CD4-positive, alpha-beta T cell treated with Interleukin-6 for 4 hours (primary cell): ENCODE measurements around the gene NCAPD3.
"Not testable (repeated sequence)": the region's sequence is repeated elsewhere in the genome, so short reads cannot be mapped to it uniquely, and the experiment has no call there.

ENCODE experiments used
- DNase-seq: peaks from one replicate; pipeline ENCODE4 v3.0.0-alpha.2; 2020; ENCODE audit warnings: mixed read lengths

The NCAPD3 gene

DNA sequence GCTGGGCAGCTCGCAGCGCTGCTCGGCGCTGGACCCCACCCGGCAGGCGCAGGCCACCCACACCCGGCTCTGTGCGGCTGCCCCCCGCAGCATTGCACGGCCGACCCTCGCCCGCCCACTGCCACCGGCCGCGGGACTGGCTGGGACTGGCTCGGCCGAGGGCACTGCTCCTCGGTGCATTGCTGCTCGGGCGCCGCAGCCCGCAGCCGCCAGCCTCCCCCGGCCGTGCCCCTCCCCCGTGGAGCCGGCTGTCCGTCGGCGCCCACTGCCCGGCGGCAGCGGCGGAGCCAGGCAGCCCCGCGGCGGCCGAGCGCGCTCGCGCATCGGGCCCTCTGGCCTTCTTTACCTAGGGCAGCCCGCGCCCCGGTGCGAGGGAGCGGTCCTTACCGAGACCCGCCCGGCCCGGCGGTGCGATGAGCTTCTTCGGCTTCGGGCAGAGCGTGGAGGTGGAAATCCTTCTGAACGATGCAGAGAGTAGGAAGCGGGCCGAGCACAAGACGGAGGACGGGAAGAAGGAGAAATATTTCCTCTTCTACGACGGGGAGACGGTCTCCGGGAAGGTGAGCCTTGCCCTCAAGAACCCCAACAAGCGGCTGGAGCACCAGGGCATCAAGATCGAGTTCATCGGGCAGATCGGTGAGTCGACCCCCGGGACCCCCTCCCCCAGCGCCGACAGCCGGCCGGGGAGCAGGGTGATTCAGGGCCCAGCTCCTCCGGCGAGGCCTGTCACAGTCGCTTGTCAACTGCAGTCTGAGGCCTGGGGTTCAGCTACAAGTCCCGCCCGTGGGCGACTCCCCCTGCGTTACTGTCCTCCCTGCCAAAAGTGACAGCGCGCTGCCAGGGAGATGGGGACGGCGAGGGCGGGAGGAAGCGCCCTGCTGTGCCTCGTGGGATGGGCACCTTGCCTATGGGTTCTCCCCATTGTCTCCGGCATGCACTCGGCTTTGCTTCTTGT lies 1.2 kb upstream of the NCAPD3 start:
- DNase-seq: peak; percentile 62

DNA sequence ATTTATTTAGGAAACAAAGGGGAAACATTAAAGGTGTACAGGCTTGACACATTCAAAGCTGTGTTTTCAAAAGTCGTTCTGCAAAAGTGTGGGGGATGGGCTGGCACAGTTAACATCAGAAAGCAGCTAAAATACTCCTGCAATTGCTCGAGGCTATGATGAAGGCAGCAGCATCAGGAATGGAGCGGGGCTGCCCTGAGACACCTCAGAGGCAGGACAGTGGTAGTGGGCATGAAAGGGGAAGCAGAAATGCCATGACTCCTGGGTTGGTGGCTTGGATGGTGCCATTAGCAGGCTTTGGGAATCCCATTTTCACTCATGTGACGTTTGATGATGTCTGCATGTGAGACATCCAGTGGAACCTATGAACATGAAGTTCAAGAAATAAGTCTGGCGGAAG lies 646 bp downstream of the NCAPD3 start:
- DNase-seq: no peak

DNA sequence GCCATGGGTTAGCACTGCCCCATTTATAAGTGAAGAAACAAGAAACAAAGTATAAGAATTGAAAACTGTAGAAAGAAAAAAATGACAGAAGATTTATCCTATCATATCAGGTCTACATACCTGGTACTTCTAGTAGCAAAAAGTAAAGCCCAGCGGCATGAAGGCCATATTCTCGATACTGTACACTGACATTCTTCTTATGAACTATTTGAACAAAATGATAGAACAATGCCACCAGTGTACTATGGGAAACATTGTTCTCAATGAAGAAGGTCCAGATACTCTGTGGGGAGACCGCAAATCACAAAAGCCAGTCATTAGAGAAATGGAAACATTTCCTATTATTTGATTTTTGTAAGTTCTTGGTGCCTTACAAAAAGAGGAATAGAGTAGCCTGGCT lies 7.0 kb downstream of the NCAPD3 start:
- DNase-seq: no peak

DNA sequence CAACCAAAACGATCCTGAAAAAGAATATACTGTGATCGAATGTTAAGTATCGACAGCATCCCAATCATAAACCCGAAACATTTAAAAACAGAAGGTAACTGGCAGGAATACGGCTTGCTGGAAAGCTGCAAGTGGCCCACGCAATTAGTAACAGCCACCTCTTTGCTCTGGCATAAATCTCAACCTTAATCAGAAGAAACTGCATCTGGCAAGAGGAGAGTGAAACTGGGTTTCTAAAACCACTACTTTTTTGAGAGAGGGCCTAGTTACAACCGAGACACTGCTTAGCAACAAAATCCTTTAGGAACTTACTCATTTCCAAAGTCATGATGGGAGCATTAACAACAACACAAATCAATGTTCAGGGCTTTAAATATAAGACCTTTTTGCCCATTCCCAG lies 7.9 kb downstream of the NCAPD3 start:
- DNase-seq: no peak

DNA sequence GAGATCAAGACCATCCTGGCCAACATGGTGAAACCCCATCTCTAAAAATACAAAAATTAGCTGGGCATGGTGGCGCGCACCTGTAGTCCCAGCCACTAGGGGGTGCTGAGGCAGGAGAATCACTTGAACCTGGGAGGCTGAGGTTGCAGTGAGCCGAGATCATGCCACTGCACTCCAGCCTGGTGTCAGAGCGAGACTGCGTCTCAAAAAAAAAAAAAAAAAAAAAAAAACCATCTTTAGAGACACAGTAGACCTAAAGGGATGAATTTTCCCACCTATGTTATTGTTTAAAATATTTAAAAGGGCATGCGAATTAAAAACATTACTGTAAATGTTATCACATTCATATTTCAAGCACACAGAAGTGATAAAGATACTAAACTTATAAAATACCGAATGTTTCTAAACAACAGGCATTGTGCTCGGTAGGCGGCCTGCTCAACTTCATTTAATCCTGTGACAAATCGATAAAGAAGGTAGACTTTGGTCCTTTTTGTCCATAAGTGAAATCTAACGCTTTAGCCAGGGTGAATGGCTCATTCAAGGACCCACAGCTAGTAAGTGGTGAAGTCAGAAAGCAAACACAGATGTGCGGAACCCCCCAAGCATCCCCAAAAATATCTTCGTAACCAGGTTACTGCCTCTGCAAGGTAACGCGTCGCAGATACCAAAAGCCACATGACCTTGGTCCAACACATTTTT lies 16.1 kb downstream of the NCAPD3 start:
- DNase-seq: peak; percentile 69

DNA sequence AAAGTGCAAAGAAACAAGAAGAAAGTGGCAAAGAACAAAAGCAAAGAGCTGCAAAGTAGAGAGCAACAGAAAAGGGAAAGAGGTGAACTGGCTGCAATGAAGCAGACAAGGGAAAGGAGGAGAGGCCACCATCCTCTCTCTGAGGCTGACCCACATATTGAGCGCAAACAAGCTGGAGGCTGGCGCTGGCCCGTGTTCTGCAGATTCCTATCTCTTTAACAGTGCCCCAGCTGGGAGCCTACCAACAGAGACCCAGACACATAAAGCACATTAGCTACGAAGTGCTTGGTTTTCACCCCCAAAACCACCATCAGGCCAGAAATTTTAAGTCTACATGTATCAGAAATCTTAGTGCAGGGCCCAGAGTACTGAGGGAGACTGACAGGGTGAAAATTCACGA lies 17.6 kb downstream of the NCAPD3 start:
- DNase-seq: no peak

DNA sequence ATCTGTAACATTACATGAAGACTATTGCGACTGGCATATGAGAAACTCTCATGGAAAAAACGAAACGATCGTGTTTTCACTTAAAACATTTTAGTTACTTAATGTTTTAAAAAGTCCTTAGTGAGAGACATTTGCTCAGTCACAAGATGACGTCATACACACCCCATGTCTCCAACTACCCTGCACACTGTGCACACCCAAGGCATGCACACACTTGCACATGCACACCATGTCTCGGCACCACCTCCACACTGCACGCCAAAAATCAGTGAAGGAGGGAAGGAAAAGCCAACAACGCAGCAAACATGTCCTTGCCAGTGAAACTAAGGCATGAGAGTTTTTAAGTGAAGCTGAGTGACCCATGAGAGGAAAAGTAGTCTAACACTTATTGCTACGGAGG lies 18.0 kb downstream of the NCAPD3 start:
- no peak for DNase-seq

DNA sequence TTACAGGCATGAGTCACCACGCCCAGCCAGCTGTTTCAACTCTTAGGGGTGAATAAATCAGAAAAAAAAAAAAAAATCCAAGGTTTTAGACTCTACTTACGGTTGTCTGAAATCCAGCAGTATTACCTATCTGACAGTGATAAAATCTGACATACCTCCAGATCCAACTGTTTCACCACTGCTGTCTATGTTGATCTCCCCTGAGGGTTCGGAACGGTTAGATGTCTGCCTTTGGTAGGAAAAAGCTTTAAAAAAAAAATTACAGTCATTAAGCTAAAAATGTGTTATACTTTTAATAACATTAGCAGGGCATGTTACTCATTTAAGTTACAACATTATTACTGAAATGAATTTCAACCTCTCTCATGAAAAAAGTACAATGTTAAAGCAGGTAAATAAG lies 21.1 kb downstream of the NCAPD3 start:
- DNase-seq: no peak

DNA sequence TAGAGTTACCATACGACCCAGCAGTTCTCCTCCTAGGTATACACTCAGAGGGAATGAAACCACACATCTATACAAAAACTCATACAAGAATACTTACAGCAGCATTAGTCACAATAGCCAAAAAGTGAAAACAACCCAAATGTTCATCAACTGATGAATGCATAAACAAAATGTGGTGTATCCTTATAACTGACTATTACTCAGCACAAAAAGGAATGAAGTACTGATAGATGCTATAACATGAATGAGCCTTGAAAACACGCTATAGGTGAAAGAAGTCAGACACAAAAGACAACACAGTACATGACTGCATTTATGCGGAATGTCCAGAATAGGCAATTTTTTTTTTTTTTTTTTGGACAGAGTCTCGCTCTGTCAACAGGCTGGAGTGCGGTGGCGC lies 23.1 kb downstream of the NCAPD3 start:
- DNase-seq: no peak

DNA sequence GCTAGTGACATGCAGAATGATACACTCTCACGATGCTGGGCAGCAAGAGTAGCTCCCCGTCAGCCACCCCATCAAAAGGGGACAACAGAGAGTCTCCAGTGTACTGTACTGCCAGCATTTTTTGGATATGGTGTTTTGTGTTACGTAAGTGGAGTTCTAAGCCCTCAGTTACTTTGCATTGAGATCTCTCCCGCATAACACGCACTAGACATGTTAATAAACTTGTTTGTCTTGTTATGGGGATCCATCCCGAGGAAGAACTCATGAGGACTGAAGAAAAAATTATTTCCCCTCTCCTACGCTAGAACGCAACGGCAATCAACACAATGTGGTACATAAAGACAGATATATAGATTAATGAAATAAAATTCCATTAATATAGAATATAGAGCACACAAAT lies 24.2 kb downstream of the NCAPD3 start:
- DNase-seq: no peak

DNA sequence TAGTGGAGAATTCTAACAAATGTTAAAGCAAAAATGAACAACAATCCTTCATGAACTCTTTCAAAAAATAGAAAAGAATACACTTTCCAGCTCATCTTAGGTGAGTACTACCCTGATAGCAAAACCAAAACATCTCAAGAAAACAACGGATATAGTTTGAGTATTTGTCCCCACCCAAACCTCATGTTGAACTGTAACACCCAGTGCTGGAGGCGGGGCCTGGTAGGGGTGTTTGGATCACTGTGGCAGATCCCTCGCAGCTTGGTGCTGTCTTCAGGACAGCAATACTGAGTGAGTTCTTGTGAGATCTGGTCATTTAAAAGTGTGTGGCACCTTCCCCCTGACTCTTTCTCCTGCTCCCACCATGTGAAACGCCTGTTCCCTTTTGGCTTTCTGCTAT lies 27.0 kb downstream of the NCAPD3 start:
- peak; percentile 22 for DNase-seq

DNA sequence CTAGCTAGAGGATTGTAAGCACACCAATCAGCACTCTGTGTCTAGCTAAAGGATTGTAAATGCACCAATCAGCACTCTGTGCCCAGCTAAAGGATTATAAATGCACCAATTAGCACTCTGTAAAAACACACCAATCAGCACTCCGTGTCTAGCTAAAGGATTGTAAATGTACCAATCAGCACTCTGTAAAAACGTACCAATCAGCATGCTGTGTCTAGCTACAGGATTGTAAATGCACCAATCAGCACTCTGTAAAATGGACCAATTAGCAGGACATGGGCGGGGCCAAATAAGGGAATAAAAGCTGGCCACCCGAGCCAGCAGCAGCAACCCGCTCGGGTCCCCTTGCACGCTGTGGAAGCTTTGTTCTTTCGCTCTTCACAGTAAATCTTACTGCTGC lies 35.7 kb downstream of the NCAPD3 start:
- DNase-seq: not testable (repeated sequence)

DNA sequence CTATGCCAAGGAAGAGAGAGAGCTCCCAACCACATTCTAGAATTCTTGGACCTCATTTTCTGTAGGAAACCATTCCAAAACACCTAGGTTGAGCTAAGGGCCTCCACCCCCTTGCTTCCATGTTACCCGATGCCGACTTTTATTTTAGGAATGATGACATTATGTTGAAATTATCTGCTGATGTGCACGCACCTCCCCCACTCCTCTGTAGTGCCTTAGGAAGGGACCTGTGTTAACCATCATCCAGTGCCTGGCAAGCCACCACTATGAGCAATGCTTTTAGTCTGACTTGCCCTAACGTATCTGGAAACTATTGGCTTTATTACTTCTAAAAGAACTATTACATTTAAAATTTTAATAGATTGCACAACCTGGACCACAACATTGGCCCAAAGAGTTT lies 42.1 kb downstream of the NCAPD3 start:
- DNase-seq: no peak

DNA sequence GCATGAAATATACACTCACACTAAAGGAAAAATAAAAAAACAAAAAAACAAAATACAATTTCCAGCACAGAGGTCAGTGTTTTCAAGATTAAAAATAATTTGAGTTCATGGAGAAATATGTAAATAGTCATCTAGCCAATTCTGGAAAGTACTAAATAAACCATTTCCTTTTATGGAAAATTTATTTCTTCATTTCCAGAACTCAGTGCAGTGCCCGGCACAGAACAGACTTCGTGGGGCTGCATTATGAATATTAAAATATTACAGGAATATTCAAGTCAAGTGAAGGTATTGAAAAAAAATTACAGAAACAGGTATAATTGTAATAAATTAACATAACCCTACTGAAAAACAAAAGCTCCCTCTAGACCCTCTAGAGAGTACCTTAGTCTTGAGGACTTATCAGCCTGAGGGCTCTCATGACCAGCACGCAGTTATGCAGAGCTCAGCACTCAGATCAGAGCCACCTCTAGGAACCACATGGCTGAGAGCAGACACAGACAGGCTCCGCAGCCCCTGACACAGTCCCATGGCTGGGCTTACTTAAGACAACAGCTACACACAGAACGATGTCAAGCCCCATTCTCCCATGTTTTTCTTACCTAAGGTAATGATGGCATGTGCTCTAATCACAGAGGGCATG lies 45.6 kb downstream of the NCAPD3 start:
- DNase-seq: no peak

DNA sequence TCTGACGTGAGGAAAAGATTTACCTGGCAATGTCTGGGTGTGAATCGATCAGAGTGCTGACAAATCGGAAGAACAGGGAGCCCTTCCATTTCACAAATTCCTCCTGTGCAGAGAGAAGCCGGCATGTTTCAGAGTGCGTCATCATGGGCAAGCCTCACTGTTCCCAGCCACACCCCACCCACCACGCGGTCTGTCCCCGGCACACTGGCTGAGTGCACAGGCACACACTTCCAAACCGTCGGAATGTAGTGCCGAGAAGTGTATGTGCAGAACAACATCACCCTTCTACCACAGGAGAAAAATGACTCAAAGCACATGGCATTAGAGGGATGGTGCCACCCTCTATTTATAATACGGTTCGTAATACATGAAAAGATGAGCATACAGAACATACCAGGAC lies 47.5 kb downstream of the NCAPD3 start:
- no peak for DNase-seq

DNA sequence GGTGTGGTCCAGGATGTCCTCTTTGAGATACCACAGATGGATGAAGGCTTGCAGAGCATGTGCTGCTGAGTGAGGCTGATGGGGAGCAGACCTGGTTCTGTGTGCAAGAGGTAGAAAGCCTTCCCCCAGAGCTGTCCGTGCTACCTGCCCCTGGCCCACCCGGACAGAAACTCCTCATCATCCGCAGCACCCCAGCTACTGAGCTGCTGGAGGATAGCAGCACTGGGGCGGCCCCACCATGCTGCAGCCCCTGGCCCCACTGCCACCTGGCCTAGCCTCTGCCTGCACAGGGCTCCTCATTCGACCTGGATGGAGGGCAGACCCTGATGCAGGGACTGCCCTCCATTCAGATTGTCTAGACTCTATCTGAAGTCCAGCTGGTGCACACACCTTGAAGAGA lies 50.5 kb downstream of the NCAPD3 start:
- no peak for DNase-seq

DNA sequence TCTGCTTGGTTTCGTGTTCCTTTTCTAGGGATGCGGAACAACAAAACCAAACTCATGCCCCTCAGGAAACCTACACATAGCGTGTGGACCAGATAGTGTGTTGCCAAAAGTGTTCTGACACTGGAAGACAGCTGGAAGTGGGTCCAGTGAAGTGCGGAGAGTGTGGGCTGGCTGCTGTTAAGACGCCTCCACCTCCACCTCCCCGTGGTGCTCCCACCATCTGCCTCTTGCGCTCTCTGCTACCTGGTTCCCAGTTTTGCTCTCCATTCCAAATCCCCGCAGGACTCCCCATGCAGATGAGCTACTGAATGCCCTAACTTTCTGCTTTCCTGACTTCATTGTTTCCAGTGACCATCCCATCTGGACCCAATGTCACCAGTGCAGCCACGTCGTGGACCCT lies 51.8 kb downstream of the NCAPD3 start:
- no peak for DNase-seq

DNA sequence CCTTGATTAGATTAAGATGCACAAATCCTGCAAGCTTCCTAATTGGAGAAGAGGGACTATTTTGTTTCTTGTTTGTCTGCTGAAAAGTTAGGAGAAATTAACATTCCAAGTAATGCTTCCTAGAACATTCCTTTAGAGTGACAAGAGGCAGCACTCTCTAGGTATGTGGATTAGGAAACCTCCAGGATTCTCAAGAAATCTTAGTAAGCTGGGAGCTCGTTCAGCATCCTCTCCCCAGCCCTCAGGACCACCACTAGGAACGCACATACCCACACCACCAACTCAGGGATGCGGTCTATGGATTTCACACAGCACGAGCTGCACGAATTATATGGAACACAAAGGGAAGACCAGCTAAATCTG lies 52.9 kb downstream of the NCAPD3 start:
- no peak for DNase-seq

DNA sequence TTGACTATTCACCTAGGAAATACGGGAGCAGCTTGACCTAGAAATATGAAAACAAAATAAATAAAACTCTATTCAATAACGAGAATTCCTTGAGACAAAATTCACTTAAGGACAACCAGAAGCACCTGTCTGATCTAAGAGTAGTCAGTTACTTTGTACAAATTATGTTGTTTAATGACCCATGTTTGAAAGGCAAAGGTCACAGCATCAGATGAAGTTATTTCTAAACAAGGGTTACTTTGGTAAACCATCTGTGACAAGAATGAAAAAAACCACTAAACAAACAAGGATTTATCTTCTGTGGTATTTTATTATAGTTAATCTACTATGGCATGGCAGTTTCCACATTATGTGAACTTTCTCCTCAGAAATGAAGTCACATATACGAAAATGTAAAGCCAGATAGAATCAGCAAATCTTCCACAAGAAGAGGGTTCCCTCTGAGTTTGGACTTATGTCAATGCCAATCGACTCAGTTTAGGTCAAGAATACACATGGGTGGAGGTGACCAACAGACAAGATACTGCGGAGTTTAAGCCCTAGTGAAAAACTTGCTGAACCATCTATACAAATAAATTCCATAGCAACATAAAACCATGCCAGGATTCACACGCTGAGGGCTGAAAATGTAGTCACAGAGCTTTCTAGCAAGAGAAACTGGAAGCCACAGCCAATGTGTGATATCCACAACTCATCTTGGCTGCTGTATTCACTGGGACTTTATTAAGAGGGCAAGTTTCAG lies 53.4 kb downstream of the NCAPD3 start:
- no peak for DNase-seq

DNA sequence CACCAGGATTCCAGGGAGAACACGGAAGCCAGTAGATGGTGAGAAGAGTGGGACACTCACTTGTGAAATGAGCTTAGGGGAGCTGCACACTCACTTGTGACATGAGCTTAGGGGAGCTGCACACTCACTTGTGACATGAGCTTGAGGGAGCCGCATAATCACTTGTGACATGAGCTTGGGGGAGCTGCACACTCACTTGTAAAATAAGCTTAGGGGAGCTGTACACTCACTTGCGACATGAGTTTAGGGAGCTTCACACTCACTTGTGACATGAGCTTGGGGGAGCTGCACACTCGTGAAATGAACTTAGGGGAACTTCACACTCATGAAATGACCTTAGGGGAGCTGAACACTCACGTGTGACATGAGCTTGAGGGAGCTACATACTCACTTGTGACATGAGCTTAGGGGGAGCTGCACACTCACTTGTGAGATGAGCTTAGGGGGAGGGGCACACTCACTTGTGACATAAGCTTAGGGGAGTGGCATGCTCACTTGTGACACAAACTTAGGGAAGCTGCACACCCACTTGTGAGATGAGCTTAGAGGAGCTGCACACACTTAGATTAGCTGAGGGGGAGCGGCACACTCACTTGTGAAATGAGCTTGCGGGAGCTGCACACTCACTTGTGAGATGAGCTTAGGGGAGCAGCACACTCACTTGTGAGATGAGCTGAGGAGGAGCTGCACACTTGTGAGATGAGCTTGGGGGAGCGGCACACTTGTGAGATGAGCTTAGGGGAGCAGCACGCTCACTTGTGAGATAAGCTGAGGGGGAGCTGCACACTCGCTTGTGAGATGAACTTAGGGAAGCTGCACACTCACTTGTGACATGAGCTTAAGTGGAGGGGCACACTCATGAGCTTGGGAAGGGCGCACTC lies 59.0 kb downstream of the NCAPD3 start:
- DNase-seq: no peak

DNA sequence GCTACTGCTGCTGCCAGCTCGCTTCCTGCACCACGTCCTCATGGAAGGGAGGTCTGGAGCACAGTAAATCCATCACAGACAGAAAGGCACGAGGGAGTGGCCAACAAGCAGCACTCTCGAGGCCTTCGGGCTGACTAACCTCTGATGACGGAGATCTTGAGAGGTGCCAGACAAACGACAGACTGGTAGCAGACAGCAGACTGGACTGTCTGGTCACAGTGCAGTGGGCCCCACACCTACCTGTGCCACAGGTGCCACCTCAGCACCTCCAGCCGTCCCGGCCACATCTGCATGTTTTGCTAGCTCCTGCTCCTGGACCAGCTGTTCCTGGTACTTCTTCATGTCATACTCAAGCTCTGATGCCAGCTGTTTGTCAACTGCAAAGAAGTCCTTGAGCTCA lies 64.1 kb downstream of the NCAPD3 start:
- no peak for DNase-seq

DNA sequence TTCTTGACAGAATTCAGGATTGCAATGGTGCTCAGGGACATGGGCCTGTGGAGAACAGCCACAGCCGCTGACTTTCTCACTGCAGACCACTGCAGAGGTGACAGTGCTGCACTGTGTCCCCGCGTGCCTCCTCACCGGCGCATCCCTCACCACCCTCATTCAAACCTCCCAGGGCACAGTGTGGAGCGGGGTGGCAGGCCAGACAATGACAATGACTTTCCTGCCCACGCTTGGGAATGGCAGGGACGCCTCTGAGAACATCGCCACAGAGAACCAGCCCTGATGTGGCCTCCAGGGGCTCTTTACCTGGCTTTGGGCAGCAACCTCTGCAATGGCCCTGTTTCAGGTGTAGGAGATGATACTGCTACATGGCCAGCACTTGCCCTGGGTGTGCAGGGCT lies 65.7 kb downstream of the NCAPD3 start:
- DNase-seq: no peak
